IPS-11a (cell line): ENCODE results near the gene PRM3.

Experiments used
- H3K4me3 ChIP-seq: one replicate; pipeline ENCODE4 v1.5.1; 2013; ENCODE audit warnings: low read depth, low read length, control low read depth

Gene PRM3

DNA sequence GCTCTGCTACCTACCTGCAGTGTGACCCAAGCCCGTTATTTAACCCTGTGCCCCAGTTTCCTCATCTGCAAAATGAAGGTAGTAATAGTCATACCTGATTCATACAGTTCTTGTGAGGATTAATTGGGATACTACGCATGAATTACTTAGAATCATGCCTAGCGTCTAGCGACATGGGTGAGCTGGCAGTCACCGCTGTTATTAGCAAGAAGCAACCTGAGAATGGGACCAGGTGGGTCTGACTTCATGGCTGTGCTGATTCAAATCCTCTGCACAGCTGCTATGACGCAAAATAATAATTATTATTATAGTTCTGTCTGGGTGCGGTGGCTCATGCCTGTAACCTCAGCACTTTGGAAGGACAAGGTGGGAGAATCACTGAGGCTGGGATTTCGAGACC lies 25.3 kb downstream of the PRM3 start:
- H3K4me3 ChIP-seq = no peak overlapping the region

DNA sequence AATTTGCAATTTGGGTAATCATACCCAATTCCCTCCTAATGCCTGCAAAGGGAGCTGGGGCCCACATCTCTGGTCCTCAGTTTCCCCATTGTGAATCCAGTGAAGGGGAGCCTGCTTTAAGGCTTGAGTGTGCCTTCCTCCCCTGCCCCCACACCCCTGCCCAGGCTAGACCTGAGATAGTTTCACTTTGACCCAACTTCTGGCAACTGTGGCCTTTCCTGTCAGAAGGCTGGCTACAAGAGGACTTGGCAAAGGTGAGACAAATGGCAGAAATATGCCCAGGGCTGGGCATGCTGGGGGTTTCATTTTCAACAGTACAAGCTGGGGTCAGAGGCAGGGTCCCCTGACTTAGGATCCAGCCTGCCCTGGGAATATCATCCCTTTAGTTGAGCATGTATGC lies 27.4 kb downstream of the PRM3 start:
- H3K4me3 ChIP-seq = no peak overlapping the region

DNA sequence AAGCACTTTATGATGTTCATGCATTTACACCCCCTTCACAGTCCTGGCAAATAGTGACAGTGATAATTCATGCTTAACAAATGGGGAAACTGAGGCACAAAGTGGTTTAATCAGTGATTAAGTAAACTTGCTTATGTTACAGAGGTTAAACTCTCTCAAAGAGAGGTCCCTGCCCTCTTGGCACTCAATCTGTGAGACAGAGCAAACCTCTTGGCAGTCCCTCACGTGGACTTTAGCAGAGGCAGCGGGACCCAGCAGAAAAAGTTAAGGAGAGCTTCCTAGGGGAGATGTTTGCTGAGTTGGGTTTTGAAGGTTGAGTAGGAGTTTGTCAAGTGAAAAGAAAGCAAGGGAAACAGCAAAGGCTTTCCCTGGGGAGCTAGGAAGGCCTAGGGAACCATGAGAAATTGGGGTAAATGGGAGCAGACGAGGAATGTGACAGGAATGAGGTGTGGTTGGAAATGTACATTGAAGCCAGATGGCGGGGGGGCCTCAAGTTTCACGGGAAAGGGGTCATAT lies 28.1 kb downstream of the PRM3 start:
- no peak overlapping the region for H3K4me3 ChIP-seq

DNA sequence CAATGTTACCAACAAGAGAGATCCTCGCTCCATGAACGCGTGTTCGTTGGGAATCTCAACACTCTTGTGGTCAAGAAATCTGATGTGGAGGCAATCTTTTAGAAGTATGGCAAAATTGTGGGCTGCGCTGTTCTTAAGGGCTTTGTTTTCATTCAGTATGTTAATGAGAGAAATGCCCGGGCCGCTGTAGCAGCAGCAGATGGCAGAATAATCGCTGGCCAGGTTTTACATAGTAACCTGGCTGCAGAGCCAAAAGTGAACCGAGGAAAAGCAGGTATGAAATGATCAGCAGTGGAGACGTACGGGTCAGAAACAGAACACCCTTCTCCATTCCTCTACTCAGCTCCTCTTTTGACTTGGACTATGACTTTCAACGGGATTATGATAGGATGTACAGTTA lies 30.8 kb downstream of the PRM3 start:
- no peak overlapping the region for H3K4me3 ChIP-seq

DNA sequence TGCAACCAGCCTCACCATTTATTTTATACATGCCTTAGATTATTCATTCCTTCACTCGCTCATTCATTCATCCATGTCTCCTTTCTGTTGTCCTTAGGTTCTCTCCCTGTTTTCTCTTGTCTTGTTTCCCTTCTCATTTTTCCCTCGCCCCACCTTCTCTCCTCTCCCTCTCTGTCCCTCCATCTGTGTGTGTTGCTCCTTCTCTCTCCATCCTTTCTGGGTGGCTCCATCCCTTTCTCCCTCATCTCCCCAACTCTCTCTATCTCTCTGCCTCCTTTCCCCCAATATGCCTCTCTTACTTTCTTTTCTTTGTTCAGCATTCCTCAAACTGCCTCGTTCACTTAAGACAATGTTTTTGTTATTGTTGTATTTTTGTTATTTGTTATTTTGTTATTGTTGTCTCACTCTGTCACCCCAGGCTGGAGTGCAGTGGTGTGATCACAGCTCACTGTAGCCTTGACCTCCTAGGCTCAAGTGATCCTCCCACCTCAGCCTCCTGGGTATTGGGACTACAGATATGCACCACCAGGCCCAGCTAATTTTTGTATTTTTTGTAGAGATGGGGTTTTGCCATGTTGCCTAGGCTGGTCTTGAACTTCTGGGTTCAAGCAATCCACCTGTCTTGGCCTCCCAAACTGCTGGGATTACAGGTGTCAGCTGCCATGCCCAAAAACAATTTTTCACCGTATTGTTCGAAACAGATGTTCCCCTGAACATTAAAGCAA lies 31.8 kb downstream of the PRM3 start:
- H3K4me3 ChIP-seq = no peak overlapping the region

DNA sequence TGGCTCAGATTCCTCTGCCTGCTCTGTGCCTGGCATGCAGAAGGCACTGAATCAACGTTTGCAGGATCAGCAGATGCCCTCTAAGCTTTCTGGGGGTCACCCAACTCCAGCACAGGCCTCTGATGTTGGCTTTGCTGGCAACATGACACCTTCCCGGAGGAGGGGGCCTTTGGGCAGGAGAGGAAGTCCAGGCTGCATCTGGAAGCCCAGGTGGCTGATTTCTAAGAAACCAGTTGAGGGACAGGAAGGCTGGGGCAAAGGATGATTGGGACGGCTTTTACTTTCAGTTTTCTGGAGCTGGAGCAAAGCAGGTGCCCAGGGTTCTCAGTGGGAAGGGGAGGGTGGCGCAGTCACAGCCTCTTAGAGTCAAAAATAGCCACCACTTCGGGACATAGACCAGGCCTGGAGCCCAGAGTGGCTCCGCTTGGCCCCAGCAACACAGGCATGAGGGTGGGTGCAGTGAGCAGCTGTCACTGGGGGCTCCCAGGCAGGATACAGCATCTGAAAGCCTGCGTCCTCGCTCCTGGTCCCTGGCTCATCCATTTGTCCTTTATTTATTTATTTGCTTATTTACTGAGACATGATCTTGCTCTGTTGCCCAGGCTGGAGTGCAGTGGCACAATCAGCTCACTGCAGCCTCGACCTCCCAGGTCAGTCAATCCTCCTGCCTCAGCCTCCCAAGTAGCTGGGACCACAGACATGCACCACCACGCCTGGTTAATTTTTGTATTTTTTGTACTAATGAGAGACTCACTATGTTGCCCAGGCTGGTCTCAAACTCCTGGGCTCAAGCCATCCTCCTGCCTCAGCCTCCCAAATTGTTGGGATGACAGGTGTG lies 32.6 kb downstream of the PRM3 start:
- H3K4me3 ChIP-seq = no peak overlapping the region

DNA sequence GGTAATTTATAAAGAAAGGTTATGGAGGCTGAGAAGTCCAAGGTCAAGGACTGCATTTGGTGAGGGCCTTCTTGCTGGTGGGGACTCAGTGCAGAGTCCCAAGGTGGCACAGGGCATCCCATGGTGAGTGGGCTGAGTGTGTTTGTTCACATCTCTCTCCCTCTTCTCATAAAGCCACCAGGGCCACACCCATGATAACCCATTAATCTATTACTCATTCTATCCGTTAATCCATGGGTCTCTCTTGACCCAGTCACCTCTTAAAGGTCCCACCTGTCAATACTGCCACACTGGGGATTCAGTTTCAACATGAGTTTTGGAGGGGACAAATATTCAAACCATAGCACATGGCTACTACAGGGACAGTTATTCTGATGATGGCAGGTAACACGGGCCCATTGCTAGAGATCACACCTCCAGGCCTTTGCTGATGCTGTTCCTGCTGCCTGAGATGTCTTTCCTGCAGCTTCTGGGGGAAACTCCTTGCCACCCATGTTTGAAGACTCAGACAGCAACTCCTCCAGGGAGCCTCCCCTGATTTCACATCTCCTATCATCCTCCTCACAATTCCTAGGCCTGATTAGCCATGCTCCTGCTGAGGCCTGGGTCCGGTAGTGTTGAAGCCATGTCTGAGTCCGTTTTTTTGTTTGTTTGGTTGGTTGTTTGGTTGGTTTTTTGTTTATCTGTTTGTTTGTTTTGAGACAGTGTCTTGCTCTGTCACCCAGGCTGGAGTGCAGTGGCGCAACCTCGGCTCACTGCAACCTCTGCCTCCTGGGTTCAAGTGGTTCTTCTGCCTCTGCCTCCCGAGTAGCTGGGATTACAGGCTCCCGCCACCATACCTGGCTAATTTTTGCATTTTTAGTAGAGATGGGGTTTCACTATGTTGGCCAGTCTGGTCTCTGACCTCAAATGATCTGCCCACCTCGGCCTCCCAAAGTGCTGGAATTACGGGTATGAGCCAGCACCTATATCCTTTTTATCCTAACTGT lies 33.5 kb downstream of the PRM3 start:
- no peak overlapping the region for H3K4me3 ChIP-seq

DNA sequence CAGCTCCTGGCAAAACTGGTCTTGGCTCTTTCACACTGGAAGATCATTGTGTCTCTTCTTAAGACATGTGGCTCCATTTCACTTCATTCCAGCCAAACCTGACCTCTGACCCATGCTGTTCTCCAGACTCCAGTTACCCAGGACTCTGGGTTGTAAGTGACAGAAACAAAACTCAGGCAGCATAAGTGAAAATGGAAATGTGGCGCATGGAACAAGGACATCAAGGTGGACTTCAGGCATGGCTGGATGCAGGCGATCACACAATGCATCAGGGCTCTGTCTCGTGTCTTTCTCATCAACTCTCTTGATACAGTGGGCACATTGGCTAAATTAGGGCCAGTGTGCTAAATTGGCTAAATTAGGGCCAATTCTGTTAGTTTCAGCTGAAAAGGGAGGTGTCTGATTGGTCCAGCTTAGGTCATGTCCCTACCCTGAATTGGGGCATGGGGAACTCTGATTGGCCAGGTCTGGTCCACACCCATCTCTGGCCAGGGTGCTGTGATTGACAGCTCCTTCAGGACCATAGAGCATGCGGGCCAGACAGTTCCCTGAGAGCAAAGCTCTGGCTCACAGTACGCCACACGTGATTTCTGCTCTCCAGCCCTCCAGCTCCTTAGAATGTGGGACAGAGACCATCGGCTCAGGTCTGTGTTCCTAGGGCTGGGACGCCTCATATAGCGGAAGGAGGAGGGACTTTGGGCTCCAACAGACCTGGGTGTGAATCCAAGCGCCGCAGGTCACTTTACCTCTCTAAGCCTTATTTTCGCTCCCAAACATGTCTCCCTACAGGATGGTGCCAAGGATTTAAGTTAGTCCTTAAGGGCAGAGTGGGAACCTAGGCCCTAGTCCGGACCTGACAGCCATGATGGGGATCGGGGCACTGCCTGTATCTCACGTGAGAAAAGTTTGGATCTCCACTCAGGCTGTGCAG lies 34.9 kb downstream of the PRM3 start:
- H3K4me3 ChIP-seq = no peak overlapping the region

DNA sequence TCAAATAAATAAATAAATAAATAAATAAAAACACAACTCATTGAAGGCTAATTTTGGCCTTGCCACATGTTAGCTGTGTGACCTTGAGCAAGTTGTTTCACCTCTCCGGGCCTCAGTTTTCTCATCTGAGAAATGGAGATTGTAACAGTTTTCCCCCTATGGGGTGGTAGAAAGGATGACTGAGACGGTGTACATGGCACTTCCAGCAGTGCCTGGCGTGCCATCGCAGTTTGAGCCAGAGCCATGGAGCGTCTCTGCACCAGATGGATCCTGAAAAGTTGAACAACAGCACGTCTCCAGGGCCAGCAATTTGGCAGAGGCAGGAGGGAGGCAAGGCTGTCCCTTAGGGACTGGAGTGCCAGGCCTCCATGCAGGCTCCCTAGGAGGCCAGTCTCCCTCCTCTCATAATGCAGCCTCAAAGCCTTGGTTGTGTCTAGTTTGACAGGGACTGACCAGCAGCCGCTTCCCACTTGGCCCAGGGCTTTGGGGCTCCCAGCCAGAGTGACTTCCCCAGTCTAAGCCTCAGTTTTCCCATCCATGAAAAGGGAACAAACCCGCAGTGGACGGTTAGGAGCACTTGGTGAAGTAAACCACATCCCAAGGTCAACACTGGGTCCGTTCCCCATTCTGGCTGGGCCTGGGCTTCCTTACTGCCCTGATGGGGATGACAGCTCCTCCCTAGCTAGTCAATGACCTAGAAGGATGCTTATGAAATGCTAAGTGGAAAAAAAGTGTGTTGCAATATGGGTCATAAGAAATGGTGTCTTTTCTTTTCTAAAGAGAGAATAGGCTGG lies 36.8 kb downstream of the PRM3 start:
- no peak overlapping the region for H3K4me3 ChIP-seq

DNA sequence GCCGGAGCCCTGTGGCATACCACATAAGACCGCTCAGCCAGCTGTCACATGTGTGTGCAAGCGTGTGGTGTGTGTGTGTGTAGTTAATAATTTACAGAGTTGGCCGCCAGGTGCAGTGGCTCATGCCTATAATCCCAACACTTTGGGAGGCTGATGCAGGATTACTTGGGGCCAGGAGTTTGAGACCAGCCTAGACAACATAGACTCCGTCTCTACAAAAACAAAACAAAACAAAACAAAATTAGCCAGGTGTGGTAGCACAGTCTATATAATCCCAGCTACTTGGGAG lies 37.8 kb downstream of the PRM3 start:
- no peak overlapping the region for H3K4me3 ChIP-seq

DNA sequence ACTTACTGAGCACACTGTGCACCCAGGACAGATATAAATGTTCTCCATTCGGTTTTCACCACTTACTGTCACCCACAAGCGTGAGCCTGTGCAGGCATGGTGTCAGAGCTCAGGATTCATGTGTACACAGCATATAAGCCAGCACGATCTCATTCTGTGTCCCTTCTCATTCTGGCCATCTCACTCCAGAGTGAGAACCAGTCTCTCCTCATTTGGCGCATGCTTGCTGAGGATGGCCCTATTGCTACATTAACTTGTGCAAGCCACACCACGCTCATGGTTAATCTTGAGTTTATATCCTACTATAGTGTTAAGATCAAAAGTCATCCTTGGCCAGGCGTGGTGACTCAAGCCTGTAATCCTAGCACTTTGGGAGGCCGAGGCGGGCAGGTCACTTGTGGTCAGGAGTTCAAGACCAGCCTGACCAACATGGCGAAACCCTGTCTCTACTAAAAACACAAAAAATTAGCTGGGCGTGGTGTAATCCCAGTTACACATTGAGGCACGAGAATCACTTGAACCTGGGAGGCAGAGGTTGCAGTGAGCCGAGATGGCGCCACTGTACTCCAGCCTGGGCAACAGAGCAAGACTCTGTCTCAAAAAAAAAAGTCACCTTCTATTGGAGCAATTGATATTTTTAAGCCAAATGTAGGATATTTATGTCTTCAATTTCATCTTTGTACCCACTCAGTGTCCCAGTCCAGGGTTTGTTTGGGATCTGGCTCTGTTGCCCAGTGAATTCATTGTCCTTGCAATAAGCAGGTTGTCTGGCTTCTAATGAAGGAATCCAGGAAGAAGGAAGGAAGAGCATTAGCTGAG lies 38.3 kb downstream of the PRM3 start:
- no peak overlapping the region for H3K4me3 ChIP-seq

DNA sequence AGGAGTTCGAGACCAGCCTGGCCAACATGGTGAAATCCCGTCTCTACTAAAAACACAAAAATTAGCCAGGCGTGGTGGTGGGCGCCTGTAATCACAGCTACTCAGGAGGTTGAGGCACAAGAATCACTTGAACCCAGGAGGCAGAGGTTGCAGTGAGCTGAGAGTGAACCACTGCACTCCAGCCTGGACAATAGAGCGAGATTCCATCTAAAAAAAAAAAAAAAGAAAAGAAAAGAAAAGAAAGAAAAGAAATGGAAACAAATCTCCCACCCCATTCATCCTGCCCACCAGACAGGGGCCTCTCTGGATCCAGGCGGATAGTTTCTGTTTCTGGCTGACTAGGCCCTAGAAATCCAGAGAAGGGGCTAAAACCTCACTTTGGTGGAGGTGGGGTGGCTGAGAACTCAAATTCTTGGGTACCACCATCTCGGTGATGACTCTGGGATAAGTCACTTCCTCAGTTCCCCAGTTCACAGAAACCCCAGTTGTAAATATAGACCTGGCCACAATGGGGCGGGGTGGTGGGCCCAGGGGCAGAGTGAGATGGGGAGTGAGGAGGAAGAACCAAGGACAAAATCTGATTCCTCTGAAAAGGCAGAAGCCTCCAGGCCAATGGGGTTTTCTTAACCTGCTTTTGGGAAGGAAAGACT lies 39.6 kb downstream of the PRM3 start:
- no peak overlapping the region for H3K4me3 ChIP-seq

DNA sequence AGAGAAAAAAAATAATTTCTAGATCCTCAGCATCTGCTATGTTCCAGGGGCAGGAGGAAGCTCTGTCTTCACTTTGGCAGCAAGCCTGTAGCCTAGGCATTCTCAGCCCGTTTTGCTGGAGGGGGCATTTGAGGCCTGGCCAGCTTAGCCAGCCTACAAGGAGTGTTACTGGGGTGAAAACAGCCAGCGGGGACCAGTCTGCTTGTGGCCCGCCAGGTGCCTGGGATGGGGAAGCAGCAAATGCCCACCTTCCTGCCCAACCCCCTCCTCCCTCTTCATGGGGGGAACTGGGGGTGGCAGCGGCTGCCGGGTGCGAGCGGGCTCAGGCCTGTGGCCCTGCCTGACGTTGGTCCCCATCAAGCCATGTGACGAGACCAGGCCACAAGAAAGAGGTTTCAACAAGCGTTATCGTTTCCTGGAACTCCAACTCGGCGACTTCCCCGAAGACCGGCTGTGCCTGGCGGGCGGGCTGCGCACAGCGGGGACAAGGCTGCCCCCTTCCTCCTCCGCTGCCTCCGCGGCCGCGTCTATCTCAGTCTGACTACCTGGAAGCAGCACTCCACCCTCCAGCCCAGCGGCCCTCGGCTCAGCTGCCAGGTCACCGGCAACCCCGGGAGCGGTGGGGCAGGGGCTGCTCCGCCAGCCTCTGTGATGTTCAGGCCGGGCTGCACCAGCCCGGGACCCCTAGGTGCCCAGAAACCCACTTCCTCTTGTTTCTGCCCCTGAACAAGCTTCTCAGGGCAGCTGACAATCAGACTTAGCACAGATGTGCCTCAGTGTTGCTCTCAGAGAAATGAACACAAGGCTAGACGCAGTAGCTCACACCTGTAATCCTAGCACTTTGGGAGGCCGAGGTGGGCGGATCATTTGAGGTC lies 40.3 kb downstream of the PRM3 start:
- no peak overlapping the region for H3K4me3 ChIP-seq

DNA sequence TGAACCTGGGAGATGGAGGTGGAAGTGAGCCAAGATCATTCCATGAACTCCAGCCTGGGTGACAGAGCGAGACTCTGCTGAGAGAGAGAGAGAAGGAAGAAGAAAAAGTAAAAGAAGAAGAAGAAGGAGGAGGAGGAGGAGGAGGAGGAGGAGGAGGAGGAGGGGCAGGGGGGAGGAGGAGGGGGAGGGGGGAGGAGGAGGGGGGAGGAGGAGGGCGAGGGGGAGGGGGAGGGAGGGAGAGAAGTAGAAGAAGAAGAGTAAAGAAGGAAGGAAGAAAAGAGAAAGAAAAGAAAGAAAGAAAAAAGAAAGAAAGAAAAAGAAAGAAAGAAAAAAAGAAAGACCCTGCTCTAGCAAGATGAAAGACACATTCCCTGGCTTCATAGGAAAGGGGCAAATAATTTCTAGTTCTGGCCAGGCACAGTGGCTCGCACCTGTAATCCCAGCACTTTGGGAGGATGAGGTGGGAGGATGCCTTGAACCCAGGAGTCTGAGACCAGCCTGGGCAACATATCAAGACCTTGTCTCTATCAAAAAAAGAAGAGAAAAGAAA lies 41.1 kb downstream of the PRM3 start:
- H3K4me3 ChIP-seq = no peak overlapping the region

DNA sequence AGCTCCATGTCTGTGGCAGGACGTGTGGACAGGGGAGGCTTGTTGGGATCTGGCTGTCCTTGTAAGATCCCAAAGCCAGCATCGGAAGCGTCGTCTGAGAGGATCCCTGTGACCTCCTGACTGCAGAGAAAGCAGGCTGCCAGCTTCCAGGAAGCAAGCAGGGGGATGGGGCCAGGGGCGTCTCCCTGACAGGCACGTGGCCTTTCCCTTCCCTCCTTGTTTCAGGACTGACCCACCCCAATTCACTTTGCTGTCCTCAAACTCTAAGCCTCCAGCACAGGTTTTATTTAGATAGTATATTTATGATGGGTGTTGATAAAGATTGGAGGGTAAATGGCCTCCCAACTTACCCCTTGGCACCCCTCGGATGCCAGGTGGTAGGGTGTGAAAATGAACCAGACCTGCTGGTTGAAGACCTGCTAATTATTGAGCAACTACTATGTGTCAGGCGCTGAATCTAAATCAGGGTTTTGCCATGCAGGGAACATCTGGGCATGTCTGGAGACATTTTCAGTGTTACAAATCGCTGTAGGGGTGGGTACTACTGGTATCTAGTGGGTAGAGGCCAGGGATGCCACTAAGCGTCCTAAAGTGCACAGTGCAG lies 42.0 kb downstream of the PRM3 start:
- H3K4me3 ChIP-seq = no peak overlapping the region

DNA sequence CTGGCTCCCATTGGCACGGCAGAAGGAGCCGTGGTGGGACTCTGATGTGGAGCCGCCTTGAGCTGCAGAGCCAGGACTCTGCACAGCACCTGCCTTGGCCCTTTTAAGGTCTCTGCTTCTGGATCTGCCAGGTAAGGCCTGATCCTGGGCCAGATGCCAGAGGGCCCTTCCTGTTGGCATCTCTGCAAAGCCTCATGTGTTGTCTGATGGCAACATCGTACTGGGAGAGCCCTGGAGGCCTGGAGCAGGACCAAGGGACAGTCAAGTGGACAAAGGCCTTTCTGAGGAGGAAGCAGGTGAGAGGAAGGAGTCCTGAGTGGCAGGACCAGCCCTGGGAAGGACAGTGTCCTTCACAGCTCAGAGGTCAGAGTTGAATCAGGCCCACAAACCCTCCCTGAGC lies 43.5 kb downstream of the PRM3 start:
- H3K4me3 ChIP-seq = no peak overlapping the region
